DMS114 treated with DMSO at 0.1 percent for 48 hours (cell line): ENCODE measurements around the gene C1QTNF1.
"Not testable (repeated sequence)": the region's sequence is repeated elsewhere in the genome, so short reads cannot be mapped to it uniquely, and the experiment has no call there.

Experiments
- DNase-seq: peaks from one replicate; lab custom pipeline; 2025; ENCODE audit not compliant: unreplicated experiment; lab: John Stamatoyannopoulos, UW

The C1QTNF1 gene

DNA sequence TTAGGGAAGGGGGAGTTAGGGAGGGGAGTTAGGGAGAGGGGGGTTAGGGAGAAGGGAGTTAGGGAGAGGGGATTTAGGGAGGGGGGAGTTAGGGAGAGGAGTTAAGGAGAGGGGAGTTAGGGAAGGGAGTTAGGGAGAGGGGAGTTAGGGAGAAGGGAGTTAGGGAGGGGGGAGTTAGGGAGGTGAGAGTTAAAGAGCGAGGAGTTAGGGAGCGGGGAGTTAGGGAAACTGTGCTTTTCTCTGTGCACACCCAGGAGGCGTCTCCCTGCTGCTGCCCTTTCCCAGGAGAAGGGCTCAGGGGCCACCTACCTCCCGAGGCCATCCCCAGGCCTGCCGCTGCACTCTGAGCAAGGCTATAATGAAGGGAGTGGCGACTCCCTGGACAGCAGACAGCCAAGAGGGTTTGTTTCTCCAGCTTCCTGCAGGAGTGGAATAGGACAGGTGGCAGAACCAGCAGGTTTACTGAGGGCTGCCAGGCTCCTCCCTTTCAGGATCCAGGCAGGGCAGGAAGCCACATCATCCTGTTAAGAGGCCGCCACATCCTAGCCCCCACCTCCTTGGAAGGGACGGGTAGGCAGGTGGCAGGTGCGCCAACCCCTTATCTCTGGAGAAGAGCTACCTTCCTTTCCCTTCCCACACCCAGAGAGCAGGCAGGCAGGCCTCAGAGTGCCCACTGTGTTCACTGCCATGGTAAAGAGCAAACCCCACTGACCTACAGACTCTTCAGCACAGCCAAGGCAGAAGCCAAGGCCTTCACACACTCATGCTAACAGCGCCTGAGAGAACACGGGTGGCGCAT, 18.7 kb upstream of the C1QTNF1 start:
- no peak for DNase-seq

DNA sequence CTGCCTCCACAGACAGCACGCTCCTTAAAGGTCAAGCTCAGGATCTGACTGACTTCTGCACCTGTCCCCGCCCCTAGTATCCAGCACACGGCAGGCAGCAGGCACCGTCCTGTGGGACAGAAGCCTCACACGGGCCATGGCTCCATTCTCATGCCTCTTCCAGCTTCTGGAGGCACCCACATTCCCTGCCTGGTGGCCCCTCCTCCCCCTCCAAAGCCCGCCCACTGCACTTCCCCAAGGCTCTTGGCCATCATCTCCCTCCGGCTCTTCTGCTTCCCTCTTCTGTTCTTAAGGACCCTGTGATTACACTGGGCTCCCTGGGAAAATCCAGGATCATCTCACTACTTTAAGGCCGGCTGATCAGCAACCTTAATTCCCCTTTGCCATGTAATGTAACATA, 17.9 kb upstream of the C1QTNF1 start:
- no peak for DNase-seq

- DNase-seq = no peak
These were observed 17.0 kb upstream of the C1QTNF1 start for GRCh38 chr17:79006794-79007503.

DNA sequence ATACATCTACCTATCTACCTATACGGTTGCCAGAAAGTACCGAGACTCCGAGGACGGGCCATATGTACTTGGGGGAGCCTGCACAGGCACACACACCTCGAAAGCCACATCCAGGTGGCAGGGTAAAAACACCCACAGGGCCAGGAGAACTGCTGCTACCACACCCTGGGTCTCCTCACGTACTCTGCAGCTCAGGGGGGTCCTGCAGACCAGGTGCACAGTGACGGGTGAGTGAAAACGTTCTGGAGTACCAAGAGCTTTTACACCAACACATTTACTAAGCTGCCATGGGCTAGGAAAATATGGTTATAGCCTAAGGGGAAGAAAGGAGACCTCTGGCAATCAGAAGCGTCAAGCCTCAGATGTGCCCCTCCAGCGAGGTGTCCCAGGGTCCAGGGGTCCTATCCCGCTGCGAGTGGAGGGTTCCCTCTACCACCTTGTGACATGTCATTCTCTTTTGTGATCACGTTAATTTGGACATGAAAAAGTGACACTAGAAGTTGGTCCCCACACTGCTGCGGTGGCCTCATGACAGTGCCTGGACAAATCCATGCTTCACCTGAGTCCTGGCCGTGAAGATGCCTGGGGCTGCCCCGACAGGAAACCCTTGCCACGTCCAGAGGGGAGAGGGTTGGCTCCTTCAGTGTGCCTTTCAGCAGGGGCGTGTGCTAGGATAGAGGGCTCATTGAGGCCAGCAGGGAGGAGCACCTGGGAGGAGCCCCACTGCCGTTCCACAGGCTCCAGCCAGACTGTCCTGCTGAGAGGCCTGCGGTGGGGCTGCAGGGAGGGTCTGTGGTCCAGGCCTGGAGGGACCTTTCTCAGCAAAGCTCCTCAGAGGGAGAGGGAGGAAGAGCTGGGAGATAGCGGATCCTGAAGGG, 16.2 kb upstream of the C1QTNF1 start:
- no peak for DNase-seq

DNA sequence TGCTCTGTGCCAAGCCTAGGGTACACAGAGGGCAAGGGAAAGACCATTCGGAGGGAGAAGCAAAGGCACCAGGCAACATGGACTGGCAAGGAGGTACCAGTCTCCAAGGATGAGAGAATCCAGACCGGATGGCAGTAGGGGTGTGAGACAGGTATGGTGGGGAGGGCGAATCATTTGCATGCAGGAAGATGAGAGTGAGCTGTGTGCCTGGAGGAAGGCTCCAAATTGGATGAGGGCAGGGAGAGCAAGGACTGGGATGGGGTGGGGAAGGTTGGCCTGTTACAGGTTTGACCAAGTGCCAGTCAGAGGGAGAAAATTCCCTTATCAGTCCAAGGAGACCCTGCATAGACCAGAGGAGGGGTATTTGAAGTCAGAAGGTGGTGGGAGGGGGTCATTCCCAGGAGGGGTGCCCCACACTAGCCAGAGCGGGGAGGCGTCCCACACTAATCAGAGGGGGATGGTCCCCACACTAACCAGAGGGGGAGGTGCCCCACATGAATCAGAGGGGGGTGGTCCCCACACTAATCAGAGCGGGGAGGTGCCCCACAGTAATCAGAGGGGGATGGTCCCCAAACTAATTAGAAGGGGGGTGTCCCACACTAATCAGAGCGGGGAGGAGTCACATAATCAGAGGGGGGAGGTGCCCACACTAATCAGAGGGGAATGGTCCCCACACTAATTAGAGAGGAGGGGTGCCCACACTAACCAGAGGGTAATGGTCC, 15.1 kb upstream of the C1QTNF1 start:
- no peak for DNase-seq

GRCh38 chr17:79009397-79010303, 14.3 kb upstream of the C1QTNF1 start, which contains the start of gene CANT1:
CANT1 (minus strand) TSS chr17:79009764; CDS start chr17:78997622, 12,142 bp downstream.
- DNase-seq = peak; percentile 71

DNA sequence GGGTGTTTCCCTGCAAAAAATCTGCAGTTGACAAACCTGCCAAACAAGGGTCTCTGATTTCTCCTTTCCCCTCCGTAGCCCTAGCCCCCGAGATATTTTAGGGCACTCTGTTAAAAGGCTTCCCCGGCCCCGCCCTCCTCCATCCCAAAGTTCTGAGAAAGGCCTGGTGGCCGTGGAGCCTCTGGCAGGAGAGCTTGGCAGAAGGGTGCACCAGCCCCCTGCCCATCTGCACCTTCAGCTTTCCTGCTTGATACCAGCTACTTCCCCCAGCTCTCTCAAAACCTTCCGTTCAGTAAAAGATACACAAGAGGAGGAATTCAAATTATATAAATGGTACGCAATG, 13.7 kb upstream of the C1QTNF1 start:
- no peak for DNase-seq

- no peak for DNase-seq
These were observed 12.4 kb upstream of the C1QTNF1 start for GRCh38 chr17:79011451-79012147.

DNA sequence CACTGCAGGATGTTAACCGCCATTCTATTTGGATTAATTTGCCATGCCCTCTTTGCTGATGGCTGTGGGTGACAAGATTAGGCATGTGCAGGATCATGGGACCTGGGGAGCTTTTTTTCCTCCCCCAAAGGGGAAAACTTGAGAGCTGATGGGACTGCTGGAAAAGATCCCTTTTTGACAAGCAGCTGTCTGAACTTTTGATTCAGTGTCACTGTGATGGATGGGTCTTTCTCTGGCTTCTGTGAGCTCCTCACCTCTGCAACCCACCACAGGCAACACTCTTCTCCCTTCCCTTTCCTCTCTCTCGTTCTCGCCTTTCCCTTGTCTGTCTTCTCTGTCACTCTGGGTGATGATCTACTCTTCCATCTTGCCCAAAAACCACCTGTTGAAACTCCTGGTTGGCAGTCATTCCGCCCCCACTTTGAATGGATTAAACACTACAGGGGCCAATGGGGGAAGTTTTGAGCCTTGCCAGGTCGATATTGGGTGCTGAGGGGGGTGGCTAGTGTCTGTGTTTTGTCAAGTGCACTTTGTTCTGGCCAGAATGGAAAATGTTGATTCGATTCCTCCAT, 11.3 kb upstream of the C1QTNF1 start:
- DNase-seq = no peak

DNA sequence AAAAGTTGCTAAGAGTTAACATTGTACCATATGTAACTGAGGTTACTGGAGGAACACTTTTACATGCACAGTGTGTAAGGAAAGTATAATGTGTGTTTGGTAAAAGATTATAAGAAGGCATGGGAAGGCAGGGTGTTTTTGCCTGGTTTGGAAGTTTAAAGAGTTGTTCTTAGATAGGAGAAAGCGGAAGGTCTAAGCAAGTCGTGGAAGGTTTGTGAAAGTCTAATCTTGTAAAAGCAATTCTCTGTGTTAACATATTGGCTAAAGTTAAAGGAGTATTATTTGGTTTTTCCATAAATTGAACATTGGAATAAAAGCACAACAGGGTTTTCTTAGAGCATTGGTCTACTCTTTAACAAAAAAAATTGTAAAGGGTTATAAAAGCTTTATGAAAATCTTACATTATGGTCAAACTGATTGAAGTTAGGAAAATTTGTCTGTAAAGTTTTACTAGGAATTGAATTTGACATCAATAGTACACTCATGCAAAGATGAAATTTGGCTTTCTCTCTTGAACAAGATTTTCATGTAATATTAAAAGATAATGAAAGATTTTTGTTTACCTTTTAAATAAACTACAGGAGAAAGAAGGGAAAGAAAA, 9.7 kb upstream of the C1QTNF1 start:
- DNase-seq = no peak

DNA sequence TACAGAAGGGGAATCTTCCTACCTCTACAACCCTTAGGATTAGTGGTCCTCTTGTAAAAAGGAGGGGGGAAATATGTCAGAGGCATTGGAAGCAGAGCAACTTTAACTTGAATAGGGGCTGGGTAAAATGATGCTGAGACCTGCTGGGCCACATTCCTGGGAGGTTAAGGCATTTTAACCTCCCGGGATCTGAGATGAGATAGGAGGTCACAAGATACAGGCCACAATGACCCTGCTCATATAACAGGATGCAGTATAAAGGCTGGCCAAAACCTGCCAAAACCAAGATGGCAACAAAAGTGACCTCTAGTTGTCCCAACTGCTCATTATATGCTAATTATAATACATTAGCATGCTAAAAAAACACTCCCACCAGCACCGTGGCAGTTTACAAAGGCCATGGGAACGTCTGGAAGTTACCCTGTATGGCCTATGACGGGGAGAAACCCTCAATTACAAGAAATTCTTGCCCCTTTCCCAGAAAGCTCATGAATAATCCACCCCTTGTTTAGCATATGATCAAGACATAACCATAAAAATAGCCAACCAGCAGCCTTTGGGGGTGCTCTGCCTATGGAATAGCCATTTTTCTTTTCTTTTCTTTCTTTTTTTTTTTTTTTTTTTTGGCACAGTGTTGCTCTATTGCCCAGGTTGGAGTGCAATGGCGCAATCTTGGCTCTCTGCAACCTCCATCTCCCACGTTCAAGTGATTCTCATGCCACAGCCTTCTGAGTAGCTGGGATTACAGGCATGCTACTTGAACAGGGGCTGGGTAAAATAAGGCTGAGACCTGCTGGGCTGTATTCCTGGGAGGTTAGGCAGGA, 6.2 kb upstream of the C1QTNF1 start:
- no peak for DNase-seq

GRCh38 chr17:79018370-79018695, 5.6 kb upstream of the C1QTNF1 start:
- no peak for DNase-seq

DNA sequence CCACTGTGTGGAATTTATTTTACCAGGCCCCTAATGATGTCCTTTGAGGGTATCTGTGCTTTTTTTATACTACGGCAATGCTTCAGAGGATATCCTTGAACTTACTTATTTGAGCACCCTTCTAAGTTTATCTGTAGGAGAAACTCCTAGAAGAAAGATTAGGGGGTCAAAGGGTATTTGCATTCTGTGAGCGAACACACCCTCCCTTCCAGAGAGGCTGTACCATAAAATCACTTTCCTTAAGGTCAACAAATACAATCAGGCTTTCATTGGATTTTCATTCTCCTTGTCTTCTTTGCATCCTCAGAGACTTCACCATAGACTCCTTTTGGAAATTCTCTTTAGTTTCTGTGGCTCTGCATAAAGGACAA, 4.7 kb upstream of the C1QTNF1 start:
- DNase-seq = no peak

GRCh38 chr17:79019632-79020584, 4.1 kb upstream of the C1QTNF1 start:
- DNase-seq = no peak

- DNase-seq = no peak
These were observed 3.2 kb upstream of the C1QTNF1 start for GRCh38 chr17:79020631-79021301.

- DNase-seq = not testable (repeated sequence)
These were observed 2.0 kb upstream of the C1QTNF1 start for GRCh38 chr17:79021929-79022328.
